Endothelial cell of umbilical vein (primary cell): Measurements from ENCODE around the gene CMTM2. TPM values are rescaled to one million over a fixed set of nuclear protein-coding genes. Genes with fewer than 3 reads are reported as not detected.

ENCODE experiments used
- BruUV-seq: library from RNA; stranded (reverse); fragments of 400-500 nt; replicated peaks from 2 replicates; lab custom pipeline; 2021; lab: Mats Ljungman, UMichigan
- CTCF ChIA-PET: fragments of 300-600, 350-600 bp; sonication (Branson Sonifier 250); formaldehyde crosslinking; loops from one replicate; lab custom pipeline; 2021; ENCODE audit warnings: antibody characterized with exemption, inconsistent platforms; lab: Charles Lee
- POLR2A ChIA-PET: fragments of 300-600, 350-600 bp; sonication (Branson Sonifier 250); formaldehyde crosslinking; loops from one replicate; lab custom pipeline; 2021; ENCODE audit warnings: antibody characterized with exemption, inconsistent platforms; lab: Charles Lee
- DNase-seq: peaks from one replicate; pipeline ENCODE4 v3.0.0-alpha.2; 2011; ENCODE audit warnings: low read depth, low spot score
- FAIRE-seq: peaks from 2 replicates; lab custom pipeline; 2011; peaks lifted over from hg19 to GRCh38; lab: Jason Lieb, UNC
- H2AFZ ChIP-seq: 2 replicates; pipeline ENCODE4 v1.6.0; 2012; ENCODE audit warnings: low read depth, low read length, control low read depth, inconsistent platforms
- H3K27ac ChIP-seq: 2 replicates; pipeline ENCODE4 v1.5.1; 2011; ENCODE audit warnings: low read depth, mild to moderate bottlenecking, control low read depth, low read length, moderate library complexity; ENCODE audit not compliant: insufficient read depth
- H3K27me3 ChIP-seq, 2 experiments: 2 replicates each; pipeline versions ENCODE4 v1.6.0 to v1.6.1; 2011; ENCODE audit warnings: low read length in 2 of 2, mixed read lengths in 1 of 2; ENCODE audit not compliant: control insufficient read depth in 2 of 2, insufficient read depth in 2 of 2
- H3K36me3 ChIP-seq, 2 experiments: 2 replicates in 1 of 2; 3 replicates in 1 of 2; pipeline ENCODE4 v1.5.1; 2011; ENCODE audit warnings: low read length in 2 of 2, mild to moderate bottlenecking in 1 of 2, moderate library complexity in 1 of 2; ENCODE audit not compliant: control insufficient read depth in 2 of 2, insufficient read depth in 2 of 2; ENCODE audit errors: extremely low read depth in 1 of 2
- H3K4me1 ChIP-seq: 3 replicates; pipeline ENCODE4 v1.5.1; 2011; ENCODE audit warnings: mild to moderate bottlenecking, low read length; ENCODE audit not compliant: control insufficient read depth, insufficient read depth; ENCODE audit errors: extremely low read depth
- H3K4me2 ChIP-seq: 2 replicates; pipeline ENCODE4 v1.6.1; 2011; ENCODE audit warnings: low read length, control low read depth, mixed read lengths; ENCODE audit not compliant: insufficient read depth
- H3K4me3 ChIP-seq, 3 experiments: fragments of 200-600 bp in 1 of 3; sonication (generic), shearing (Covaris generic) in 1 of 3; replicated peaks in 1 of 3; 2 replicates each; pipeline ENCODE4 v1.5.1; 2011 to 2016; ENCODE audit warnings: control low read depth in 3 of 3, low read length in 3 of 3, mild to moderate bottlenecking in 2 of 3, inconsistent platforms in 1 of 3, low read depth in 1 of 3, moderate library complexity in 1 of 3; ENCODE audit not compliant: insufficient read depth in 1 of 3
- H3K79me2 ChIP-seq: 2 replicates; pipeline ENCODE4 v1.6.0; 2012; ENCODE audit warnings: low read length, inconsistent platforms; ENCODE audit not compliant: control insufficient read depth, insufficient read depth
- H3K9ac ChIP-seq: replicated peaks from 2 replicates; pipeline ENCODE3; 2011; ENCODE audit warnings: low read length, control low read depth; ENCODE audit not compliant: insufficient read depth; ENCODE audit errors: extremely low read depth
- H3K9me1 ChIP-seq: replicated peaks from 3 replicates; pipeline ENCODE4 v1.6.0; 2011; ENCODE audit warnings: mild to moderate bottlenecking, low read length; ENCODE audit not compliant: control insufficient read depth, insufficient read depth; ENCODE audit errors: extremely low read depth
- H3K9me3 ChIP-seq: replicated peaks from 2 replicates; pipeline ENCODE4 v1.5.1; 2012; ENCODE audit warnings: low read length, inconsistent platforms; ENCODE audit not compliant: control insufficient read depth, insufficient read depth
- H4K20me1 ChIP-seq: replicated peaks from 2 replicates; pipeline ENCODE3; 2011; ENCODE audit warnings: mild to moderate bottlenecking, low read length; ENCODE audit not compliant: control insufficient read depth, insufficient read depth; ENCODE audit errors: extremely low read depth
- EZH2 ChIP-seq: IDR thresholded peaks from 2 replicates; pipeline ENCODE4 v1.6.1; 2012; ENCODE audit warnings: borderline replicate concordance, low read depth, mild to moderate bottlenecking, moderate library complexity, low read length, inconsistent platforms; ENCODE audit not compliant: severe bottlenecking
- FOS ChIP-seq: IDR thresholded peaks from 2 replicates; pipeline ENCODE4 v1.6.1; 2011; ENCODE audit warnings: mild to moderate bottlenecking, low read length, moderate library complexity, borderline replicate concordance; ENCODE audit not compliant: insufficient read depth
- GATA2 ChIP-seq: IDR thresholded peaks from 2 replicates; pipeline ENCODE4 v1.7.0; 2011; ENCODE audit warnings: low read depth, mild to moderate bottlenecking, moderate library complexity, mixed read lengths, low read length; ENCODE audit not compliant: insufficient read length, insufficient read depth
- JUN ChIP-seq: IDR thresholded peaks from 2 replicates; pipeline ENCODE4 v1.6.1; 2011; ENCODE audit warnings: borderline replicate concordance, low read depth; ENCODE audit not compliant: insufficient read length, insufficient read depth
- MYC ChIP-seq: IDR thresholded peaks from one replicate; pipeline ENCODE4 v1.6.1; 2011; ENCODE audit warnings: mild to moderate bottlenecking, low read depth, low read length
- POLR2A ChIP-seq: IDR thresholded peaks from 2 replicates; pipeline ENCODE4 v1.6.1; 2012; ENCODE audit warnings: low read depth, mild to moderate bottlenecking, control low read depth, low read length
- POLR2AphosphoS5 ChIP-seq: IDR thresholded peaks from 2 replicates; pipeline ENCODE4 v1.6.1; 2012; ENCODE audit warnings: low read depth, mild to moderate bottlenecking, control low read depth, low read length, moderate library complexity; ENCODE audit not compliant: insufficient read depth
- dilution Hi-C: fragments of 300-500 bp; cut with MboI; formaldehyde crosslinking; loops from one replicate; pipeline ENCODE4 v1.15.0; 2019; ENCODE audit warnings: low sequenced_read_pairs; ENCODE audit not compliant: extremely low pct_ligation_motif_present
- intact Hi-C: fragments of 100-400 bp; cut with micrococcal nuclease; formaldehyde crosslinking; loops from one replicate; pipeline ENCODE4 v1.10.0; 2022
- polyA plus RNA-seq, 4 experiments: library from polyadenylated mRNA; depleted of rRNA in 3 of 4; stranded (reverse) in 3 of 4; unstranded in 1 of 4; fragments of >200 nt; gene quantifications; 2 replicates each; pipeline versions ENCODE4 v1.2.1 to v1.2.3, GENCODE V29; 2011 to 2012; ENCODE audit warnings: missing spikeins in 1 of 4
- total RNA-seq: library from RNA; stranded (reverse); gene quantifications from 2 replicates; pipeline ENCODE4 v1.2.3, GENCODE V29; 2021
- TF ChIP-seq, protein P1 (sequence below), 2 donors: IDR thresholded peaks; 1 replicate in 1 of 2; 2 replicates in 1 of 2; pipeline ENCODE4 v1.5.1; 2011; ENCODE audit warnings: low read length in 2 of 2, mild to moderate bottlenecking in 2 of 2, moderate library complexity in 2 of 2, control low read depth in 1 of 2, inconsistent platforms in 1 of 2, low read depth in 1 of 2; ENCODE audit not compliant: insufficient read depth in 1 of 2; ENCODE audit errors: extremely low read depth in 1 of 2
- TF ChIP-seq, protein P2 (sequence below): IDR thresholded peaks from 2 replicates; pipeline ENCODE4 v1.6.1; 2011; ENCODE audit not compliant: insufficient read depth, insufficient read length

Gene CMTM2
- total and polyA plus RNA-seq, 2 donors (not counting 3 experiments of a cell fraction or from before 2014, with no cell fraction given), result not detected

DNA sequence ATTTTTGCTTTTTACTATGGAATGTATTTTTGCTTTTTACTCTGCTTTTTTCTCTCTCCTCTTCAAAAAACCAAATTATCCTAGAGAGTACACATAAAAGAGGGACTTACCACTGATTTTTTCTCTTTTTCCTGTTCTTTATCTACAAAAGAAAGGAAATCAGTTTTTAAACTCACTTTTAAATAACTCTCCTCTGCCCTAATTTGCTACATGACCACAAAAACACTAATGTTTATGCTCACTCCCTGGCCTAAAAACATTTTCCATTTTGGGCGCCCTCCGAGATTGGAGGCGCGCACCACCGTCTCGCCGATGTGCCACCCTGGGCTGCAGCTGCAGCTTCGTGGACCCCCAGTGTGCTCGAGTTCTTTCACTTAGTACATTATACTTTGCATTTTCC, 30.4 kb upstream of the CMTM2 start:
- intact Hi-C loops, result no loop called here
- Histone ChIP-seq H3K9ac (peak overlapping the region; percentile 73), H3K27ac (no peak overlapping the region), H2AFZ (no peak overlapping the region), H3K4me1 (peaks cover 30% of the 10 kb centered on the region), H3K79me2 (peaks cover 13% of the 10 kb centered on the region), H3K9me3 (no peaks in the 10 kb centered on the region), H4K20me1 (no peaks in the 10 kb centered on the region), H3K9me1 (no peaks in the 10 kb centered on the region), H3K4me2 (no peak overlapping the region), H3K4me3 (no peak overlapping the region), H3K27me3 (no peaks in the 10 kb centered on the region), H3K36me3 (no peaks in the 10 kb centered on the region)
- POLR2A ChIA-PET, result no interaction called here
- no peak for DNase-seq
- CTCF ChIA-PET, result interaction anchor here (1.8 to 2.6 kb wide), 2 partner anchors 27 to 33 kb away, joined by 4 to 7 read pairs; no protein-coding TSS in a partner anchor
- peak; percentile 31 for FAIRE-seq
- TF ChIP-seq POLR2A (no peak), GATA2 (no peak), FOS (no peak), EZH2 (no peak), JUN (no peak), POLR2AphosphoS5 (no peak), MYC (no peak)
- TF ChIP-seq, protein P1, sequence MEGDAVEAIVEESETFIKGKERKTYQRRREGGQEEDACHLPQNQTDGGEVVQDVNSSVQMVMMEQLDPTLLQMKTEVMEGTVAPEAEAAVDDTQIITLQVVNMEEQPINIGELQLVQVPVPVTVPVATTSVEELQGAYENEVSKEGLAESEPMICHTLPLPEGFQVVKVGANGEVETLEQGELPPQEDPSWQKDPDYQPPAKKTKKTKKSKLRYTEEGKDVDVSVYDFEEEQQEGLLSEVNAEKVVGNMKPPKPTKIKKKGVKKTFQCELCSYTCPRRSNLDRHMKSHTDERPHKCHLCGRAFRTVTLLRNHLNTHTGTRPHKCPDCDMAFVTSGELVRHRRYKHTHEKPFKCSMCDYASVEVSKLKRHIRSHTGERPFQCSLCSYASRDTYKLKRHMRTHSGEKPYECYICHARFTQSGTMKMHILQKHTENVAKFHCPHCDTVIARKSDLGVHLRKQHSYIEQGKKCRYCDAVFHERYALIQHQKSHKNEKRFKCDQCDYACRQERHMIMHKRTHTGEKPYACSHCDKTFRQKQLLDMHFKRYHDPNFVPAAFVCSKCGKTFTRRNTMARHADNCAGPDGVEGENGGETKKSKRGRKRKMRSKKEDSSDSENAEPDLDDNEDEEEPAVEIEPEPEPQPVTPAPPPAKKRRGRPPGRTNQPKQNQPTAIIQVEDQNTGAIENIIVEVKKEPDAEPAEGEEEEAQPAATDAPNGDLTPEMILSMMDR (IDR thresholded peaks at IDR 0.05; ENCODE audit: extremely low read depth in 1 of 2, insufficient read depth in 1 of 2, low read depth in 1 of 2, low read length in 2 of 2), result no peak
- TF ChIP-seq, protein P2, sequence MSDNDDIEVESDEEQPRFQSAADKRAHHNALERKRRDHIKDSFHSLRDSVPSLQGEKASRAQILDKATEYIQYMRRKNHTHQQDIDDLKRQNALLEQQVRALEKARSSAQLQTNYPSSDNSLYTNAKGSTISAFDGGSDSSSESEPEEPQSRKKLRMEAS, result no peak
- dilution Hi-C loops, result no loop called here
- BruUV-seq, result no TSS peak
